ENCODE data around the gene MREG. TPM values are rescaled to one million over a fixed set of nuclear protein-coding genes. Genes with fewer than 3 reads are reported as not detected.

Gene MREG, protein sequence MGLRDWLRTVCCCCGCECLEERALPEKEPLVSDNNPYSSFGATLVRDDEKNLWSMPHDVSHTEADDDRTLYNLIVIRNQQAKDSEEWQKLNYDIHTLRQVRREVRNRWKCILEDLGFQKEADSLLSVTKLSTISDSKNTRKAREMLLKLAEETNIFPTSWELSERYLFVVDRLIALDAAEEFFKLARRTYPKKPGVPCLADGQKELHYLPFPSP
- total RNA-seq (10 to 100 TPM in 3 of 9 donors, 1 to 10 TPM in 6; 4.2 to 14.4 (median 6.4) TPM), polyA plus RNA-seq (1 to 10 TPM; 3.1 to 6.4 (median 4.3) TPM)
- long read RNA-seq, donor 1 = 0 reads
- long read RNA-seq, donor 2, partial matches to known transcripts = 5 of 5 reads
- long read RNA-seq, donor 2, other reads (novel, unspliced or antisense) = 0 of 5 reads
- long read RNA-seq, donor 3, partial matches to known transcripts = 7 of 7 reads
- long read RNA-seq, donor 3, other reads (novel, unspliced or antisense) = 0 of 7 reads
- long read RNA-seq, donor 4 = 0 reads
- long read RNA-seq, donor 5, partial matches to known transcripts = 0 of 1 reads
- long read RNA-seq, donor 5, other reads (novel, unspliced or antisense) = 0 of 1 reads
- long read RNA-seq, donor 6 = 0 reads
- long read RNA-seq, donor 7 = 0 reads
- long read RNA-seq, donor 8, partial matches to known transcripts = 7 of 8 reads
- long read RNA-seq, donor 8, other reads (novel, unspliced or antisense) = 0 of 8 reads
- long read RNA-seq, donor 9 = 0 reads
- long read RNA-seq, donor 10, partial matches to known transcripts = 0 of 1 reads
- long read RNA-seq, donor 10, other reads (novel, unspliced or antisense) = 0 of 1 reads

- Histone ChIP-seq H3K9me3 (replicated peaks in 1 of 3) (no peaks in the 10 kb centered on the region), H3K4me1 (replicated peaks in 1 of 2) (peaks cover 0 to 6% of the 10 kb centered on the region in 2 donors), H3K27me3 (no peaks in the 10 kb centered on the region), H3K4me3 (peak within 1 kb of the TSS in 3 of 4 donors; percentile 37 to 76 (median 45)), H3K36me3 (replicated peaks in 1 of 2) (no peaks in the 10 kb centered on the region), H3K27ac (peak within 1 kb of the TSS in 2 of 5 donors; percentile 58 to 71)
- intact Hi-C loops (cut with DNase I) = loop anchor here (5.0 to 10.0 kb wide), 2 partner anchors 58 to 61 kb away; no protein-coding TSS in a partner anchor
- WGBS, 4 donors = 0 to 2% (median 0%) methylated on average over 11 to 70 of the region's 70 CpGs
- DNase-seq = peak; percentile 78 to 89 (median 82)
- TF ChIP-seq POLR2A (IDR thresholded peaks at IDR 0.05) = peak in 1 of 2 donors; percentile 18
- peak; percentile 23 to 67 (median 47) for TF ChIP-seq CTCF (IDR thresholded peaks at IDR 0.05)
These were observed at the start of gene MREG for GRCh38 chr2:216013080-216013909. TSS of gene MREG (minus strand) at chr2:216013551. CDS start at chr2:216013327, 224 bp downstream.

- 95 to 98% (median 97%) methylated on average over 5 of the region's 5 CpGs for WGBS, 4 donors
- DNase-seq = no peak
- no peak overlapping the region for H3K4me3 ChIP-seq
- no peaks in the 10 kb centered on the region for H3K4me1 ChIP-seq (replicated peaks in 1 of 2)
- no peaks in the 10 kb centered on the region for H3K9me3 ChIP-seq (replicated peaks in 1 of 3)
- no peak overlapping the region for H3K27ac ChIP-seq
- H3K27me3 ChIP-seq = no peaks in the 10 kb centered on the region
- TF ChIP-seq CTCF (IDR thresholded peaks at IDR 0.05) = no peak
- intact Hi-C loops (cut with DNase I) = no loop called here
- H3K36me3 ChIP-seq (replicated peaks in 1 of 2) = peaks cover 0 to 1% of the 10 kb centered on the region in 2 donors
These were observed 46.0 kb upstream of the MREG start for GRCh38 chr2:216059233-216059834.

- Histone ChIP-seq H3K36me3 (replicated peaks in 1 of 2) (no peaks in the 10 kb centered on the region), H3K27ac (peak overlapping the region in 1 of 5 donors; percentile 59), H3K4me3 (peak overlapping the region in 1 of 4 donors; percentile 22), H3K4me1 (replicated peaks in 1 of 2) (no peaks in the 10 kb centered on the region), H3K27me3 (no peaks in the 10 kb centered on the region), H3K9me3 (replicated peaks in 1 of 3) (no peaks in the 10 kb centered on the region)
- no peak for TF ChIP-seq POLR2A (IDR thresholded peaks at IDR 0.05)
- TF ChIP-seq CTCF (IDR thresholded peaks at IDR 0.05) = no peak
- intact Hi-C loops (cut with DNase I) = no loop called here
- no peak for DNase-seq
- 72 to 76% (median 75%) methylated on average over 4 to 7 of the region's 7 CpGs for WGBS, 4 donors
These were observed 44.4 kb upstream of the MREG start for GRCh38 chr2:216057688-216058193.
